ENCODE measurements around the gene CD99.

DNA sequence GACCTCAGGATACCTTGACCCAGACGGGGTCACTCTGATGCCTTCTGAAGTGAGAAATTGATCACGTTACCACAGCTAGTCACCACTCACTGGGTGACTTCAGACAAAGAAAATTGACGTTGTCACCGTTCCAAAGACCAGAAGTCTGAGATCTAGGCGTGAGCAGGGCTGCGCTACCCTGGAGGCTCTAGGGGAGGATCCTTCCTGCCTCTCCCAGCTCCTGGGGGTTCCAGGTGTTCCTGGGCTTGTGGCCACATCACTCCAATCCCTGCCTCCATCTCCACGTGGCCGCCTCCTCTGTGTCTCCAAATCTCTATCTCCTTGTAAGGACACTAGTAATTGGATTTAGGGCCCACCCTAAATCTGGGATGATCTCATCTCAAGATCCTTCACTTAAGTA is 48.9 kb upstream of the CD99 start:
- TF ChIP-seq, protein P1, sequence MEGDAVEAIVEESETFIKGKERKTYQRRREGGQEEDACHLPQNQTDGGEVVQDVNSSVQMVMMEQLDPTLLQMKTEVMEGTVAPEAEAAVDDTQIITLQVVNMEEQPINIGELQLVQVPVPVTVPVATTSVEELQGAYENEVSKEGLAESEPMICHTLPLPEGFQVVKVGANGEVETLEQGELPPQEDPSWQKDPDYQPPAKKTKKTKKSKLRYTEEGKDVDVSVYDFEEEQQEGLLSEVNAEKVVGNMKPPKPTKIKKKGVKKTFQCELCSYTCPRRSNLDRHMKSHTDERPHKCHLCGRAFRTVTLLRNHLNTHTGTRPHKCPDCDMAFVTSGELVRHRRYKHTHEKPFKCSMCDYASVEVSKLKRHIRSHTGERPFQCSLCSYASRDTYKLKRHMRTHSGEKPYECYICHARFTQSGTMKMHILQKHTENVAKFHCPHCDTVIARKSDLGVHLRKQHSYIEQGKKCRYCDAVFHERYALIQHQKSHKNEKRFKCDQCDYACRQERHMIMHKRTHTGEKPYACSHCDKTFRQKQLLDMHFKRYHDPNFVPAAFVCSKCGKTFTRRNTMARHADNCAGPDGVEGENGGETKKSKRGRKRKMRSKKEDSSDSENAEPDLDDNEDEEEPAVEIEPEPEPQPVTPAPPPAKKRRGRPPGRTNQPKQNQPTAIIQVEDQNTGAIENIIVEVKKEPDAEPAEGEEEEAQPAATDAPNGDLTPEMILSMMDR (IDR thresholded peaks at IDR 0.05): no peak
- no peak for TF ChIP-seq EZH2 (IDR thresholded peaks at IDR 0.05; ENCODE audit: borderline replicate concordance, insufficient read depth, low read depth, low read length, poor library complexity, severe bottlenecking)

Measured in B cell (primary cell).